MM.1S (cell line): ENCODE data around the gene RASSF7.

Experiments
- CTCF ChIP-seq: fragments of 300-600 bp; sonication (generic); IDR thresholded peaks from 2 replicates; pipeline ENCODE4 v1.5.1; 2016; ENCODE audit warnings: antibody characterized with exemption, low read length, mixed read lengths
- EZH2 ChIP-seq: fragments of 300-600 bp; sonication (generic); optimal IDR thresholded peaks from 2 replicates; pipeline ENCODE3; 2017; ENCODE audit warnings: low read depth, mild to moderate bottlenecking, antibody characterized with exemption, low read length, mixed read lengths
- EZH2phosphoT487 ChIP-seq: fragments of 300-600 bp; sonication (generic); IDR thresholded peaks from 2 replicates; pipeline ENCODE4 v1.6.1; 2018; ENCODE audit warnings: antibody characterized with exemption, low read length

- no peak for TF ChIP-seq CTCF
- TF ChIP-seq EZH2 = no peak
- TF ChIP-seq EZH2phosphoT487 = no peak
Measured at GRCh38 chr11:609341-609811, 48.6 kb downstream of the RASSF7 start.
